Activated naive CD4-positive, alpha-beta T cell treated with anti-CD3 and anti-CD28 coated beads for 36 hours (primary cell): ENCODE results near the gene STK32C. TPM values are rescaled to one million over a fixed set of nuclear protein-coding genes. Genes with fewer than 3 reads are reported as not detected.

Experiments
- CTCF ChIA-PET: fragments of 350-600 bp; sonication (Branson Sonifier 250); formaldehyde crosslinking; loops from one replicate; lab custom pipeline; 2021; ENCODE audit warnings: antibody characterized with exemption; lab: Charles Lee
- DNase-seq: peaks from one replicate; pipeline ENCODE4 v3.0.0-alpha.2; 2020
- H3K27ac Mint-ChIP-seq: one replicate; pipeline ENCODE4 v1.8.0; 2021; ENCODE audit warnings: mild to moderate bottlenecking, mixed read lengths
- H3K27me3 Mint-ChIP-seq: one replicate; pipeline ENCODE4 v1.8.0; 2021; ENCODE audit warnings: low read depth, mixed read lengths
- H3K36me3 Mint-ChIP-seq: one replicate; pipeline ENCODE4 v1.8.0; 2021; ENCODE audit warnings: low read depth, mixed read lengths
- H3K4me1 Mint-ChIP-seq: one replicate; pipeline ENCODE4 v1.8.0; 2021; ENCODE audit warnings: low read depth, mixed read lengths
- H3K4me3 Mint-ChIP-seq: one replicate; pipeline ENCODE4 v1.8.0; 2021; ENCODE audit warnings: mild to moderate bottlenecking, moderate library complexity, mixed read lengths
- H3K9me3 Mint-ChIP-seq: one replicate; pipeline ENCODE4 v1.8.0; 2021; ENCODE audit warnings: mixed read lengths
- intact Hi-C: fragments of 100-400 bp; cut with micrococcal nuclease; formaldehyde crosslinking; loops from one replicate; pipeline ENCODE4 v1.15.1; 2023
- total RNA-seq, 2 experiments: library from RNA; stranded (reverse); gene quantifications; one replicate each; pipeline ENCODE4 v1.2.3, GENCODE V29; 2021

The STK32C gene
- total RNA-seq, 2 experiments from 2014 or later: 16.5 to 16.6 TPM

DNA sequence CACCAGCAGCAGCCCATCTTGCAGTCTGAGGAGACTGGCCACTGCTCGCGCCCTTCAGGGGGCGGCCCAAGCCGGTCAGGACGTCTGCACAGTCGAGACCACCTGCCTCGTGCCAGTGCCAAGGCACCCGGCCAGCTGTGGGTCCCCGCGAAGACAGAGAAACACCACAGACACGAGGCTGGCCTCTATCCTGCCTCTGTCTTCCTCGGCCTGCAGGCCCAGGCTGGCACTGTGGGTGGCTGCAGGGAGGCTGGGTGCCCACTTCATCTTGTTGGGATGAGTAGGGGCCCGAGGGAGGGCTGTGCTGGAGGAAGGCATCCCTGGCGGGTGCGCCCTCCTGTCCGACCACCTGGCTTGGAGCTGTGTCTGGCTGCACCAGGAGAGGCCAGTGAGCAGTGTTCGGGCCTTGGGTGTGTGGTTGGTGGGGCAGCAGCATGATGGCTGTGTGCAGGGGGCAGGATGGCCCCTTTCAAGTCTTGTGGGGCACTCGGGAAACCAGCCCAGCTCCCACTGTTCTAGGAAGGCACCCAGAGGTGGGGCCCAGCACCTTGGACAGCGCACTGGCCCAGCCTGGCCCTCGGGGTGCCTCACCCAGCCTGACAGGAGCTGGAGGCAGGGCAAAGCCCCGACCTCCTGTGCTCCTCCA lies 113.7 kb downstream of the STK32C start:
- Mint-ChIP-seq H3K27ac (no peak overlapping the region), H3K4me3 (no peak overlapping the region), H3K36me3 (no peaks in the 10 kb centered on the region), H3K27me3 (peaks cover 5% of the 10 kb centered on the region), H3K4me1 (no peaks in the 10 kb centered on the region), H3K9me3 (no peaks in the 10 kb centered on the region)
- intact Hi-C loops: no loop called here
- CTCF ChIA-PET: interaction anchor here (1.0 kb wide), 1 partner anchor 51 kb away, joined by 4 read pairs; no protein-coding TSS in a partner anchor
- DNase-seq: peak; percentile 45

GRCh38 chr10:132192991-132193665 lies 114.6 kb downstream of the STK32C start:
- Mint-ChIP-seq H3K4me1 (peaks cover 4% of the 10 kb centered on the region), H3K36me3 (no peaks in the 10 kb centered on the region), H3K4me3 (no peak overlapping the region), H3K27me3 (peaks cover 12% of the 10 kb centered on the region), H3K27ac (no peak overlapping the region), H3K9me3 (no peaks in the 10 kb centered on the region)
- CTCF ChIA-PET: interaction anchor here (1.0 kb wide), 1 partner anchor 50 kb away, joined by 4 read pairs; no protein-coding TSS in a partner anchor
- no peak for DNase-seq
- intact Hi-C loops: no loop called here

- Mint-ChIP-seq H3K36me3 (no peaks in the 10 kb centered on the region), H3K4me3 (no peak overlapping the region), H3K27ac (no peak overlapping the region), H3K4me1 (peaks cover 7% of the 10 kb centered on the region), H3K9me3 (no peaks in the 10 kb centered on the region), H3K27me3 (peaks cover 16% of the 10 kb centered on the region)
- intact Hi-C loops: no loop called here
- no peak for DNase-seq
- CTCF ChIA-PET: interaction anchor here (0.8 kb wide), 1 partner anchor 217 kb away, joined by 7 read pairs; no protein-coding TSS in a partner anchor
Measured at GRCh38 chr10:132192076-132192975, 115.4 kb downstream of the STK32C start.

DNA sequence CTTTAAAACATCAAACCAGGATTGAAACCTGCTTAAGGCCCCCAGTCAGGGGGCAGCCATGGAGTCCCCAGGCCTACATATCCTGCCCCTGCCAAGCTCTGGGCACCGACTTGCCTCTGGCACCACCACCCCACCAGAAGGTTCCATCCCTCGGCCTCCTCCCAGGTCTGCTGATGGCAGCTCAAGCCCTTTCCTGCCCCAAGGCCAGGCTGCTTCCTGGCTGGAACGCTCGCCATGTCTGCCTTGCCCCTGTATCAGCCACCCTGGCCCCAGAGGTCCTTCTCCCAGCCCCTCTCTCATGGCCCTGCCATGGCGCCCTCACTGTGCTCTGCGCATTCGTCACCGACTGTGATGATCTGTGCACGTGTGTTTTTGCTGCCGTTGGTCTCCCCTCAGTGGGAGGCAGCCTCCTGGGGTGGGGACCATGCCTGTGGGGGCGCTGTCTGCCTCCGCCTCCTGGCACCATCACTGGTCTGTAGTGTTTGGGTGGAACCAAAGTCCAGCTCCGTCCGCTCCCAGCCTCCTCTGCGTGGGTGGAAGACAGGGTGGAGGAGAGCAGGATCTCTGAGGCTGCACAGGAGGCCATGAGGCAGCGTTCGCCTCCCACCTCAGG lies 117.8 kb downstream of the STK32C start:
- no peaks in the 10 kb centered on the region for H3K9me3 Mint-ChIP-seq
- no peak overlapping the region for H3K4me3 Mint-ChIP-seq
- H3K4me1 Mint-ChIP-seq: peaks cover 8% of the 10 kb centered on the region

DNA sequence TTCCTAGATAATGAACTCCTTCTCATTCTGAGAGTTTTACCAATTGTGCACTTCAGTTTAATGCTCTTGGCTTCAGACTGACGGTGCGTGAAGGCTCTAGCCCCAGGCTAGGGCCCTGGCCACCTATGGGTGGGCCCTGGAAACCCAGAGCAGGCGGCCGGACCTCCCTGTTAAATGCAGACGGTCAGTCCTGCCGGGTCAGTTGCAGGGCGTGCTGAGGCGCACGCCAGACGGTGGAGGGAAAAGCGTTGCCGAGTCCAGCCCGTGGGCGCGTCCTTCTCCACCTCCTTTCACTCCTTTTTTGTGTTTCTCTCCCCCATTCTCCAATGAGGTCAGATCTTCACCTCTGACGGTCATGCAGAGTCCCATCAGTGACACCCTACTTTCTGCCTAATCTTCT lies 118.7 kb downstream of the STK32C start:
- Mint-ChIP-seq H3K9me3 (no peaks in the 10 kb centered on the region), H3K4me3 (no peak overlapping the region), H3K36me3 (no peaks in the 10 kb centered on the region), H3K27me3 (peaks cover 23% of the 10 kb centered on the region), H3K4me1 (peaks cover 11% of the 10 kb centered on the region), H3K27ac (no peak overlapping the region)
- DNase-seq: no peak
- intact Hi-C loops: no loop called here
- CTCF ChIA-PET: no interaction called here

More for the DNA sequence above, 117.8 kb downstream of the STK32C start:
- Mint-ChIP-seq H3K27me3 (peaks cover 20% of the 10 kb centered on the region), H3K36me3 (no peaks in the 10 kb centered on the region), H3K27ac (no peak overlapping the region)
- no peak for DNase-seq
- intact Hi-C loops: no loop called here
- CTCF ChIA-PET: no interaction called here

GRCh38 chr10:132188331-132188730 lies 119.4 kb downstream of the STK32C start:
- peak overlapping the region; percentile 47 for H3K4me3 Mint-ChIP-seq
- no peaks in the 10 kb centered on the region for H3K9me3 Mint-ChIP-seq
- H3K4me1 Mint-ChIP-seq: peaks cover 11% of the 10 kb centered on the region
- H3K27ac Mint-ChIP-seq: no peak overlapping the region
- no peak for DNase-seq
- H3K36me3 Mint-ChIP-seq: no peaks in the 10 kb centered on the region
- peaks cover 23% of the 10 kb centered on the region for H3K27me3 Mint-ChIP-seq
- CTCF ChIA-PET: interaction anchor here (0.5 kb wide), 1 partner anchor 448 kb away, joined by 3 read pairs; no protein-coding TSS in a partner anchor
- intact Hi-C loops: no loop called here

DNA sequence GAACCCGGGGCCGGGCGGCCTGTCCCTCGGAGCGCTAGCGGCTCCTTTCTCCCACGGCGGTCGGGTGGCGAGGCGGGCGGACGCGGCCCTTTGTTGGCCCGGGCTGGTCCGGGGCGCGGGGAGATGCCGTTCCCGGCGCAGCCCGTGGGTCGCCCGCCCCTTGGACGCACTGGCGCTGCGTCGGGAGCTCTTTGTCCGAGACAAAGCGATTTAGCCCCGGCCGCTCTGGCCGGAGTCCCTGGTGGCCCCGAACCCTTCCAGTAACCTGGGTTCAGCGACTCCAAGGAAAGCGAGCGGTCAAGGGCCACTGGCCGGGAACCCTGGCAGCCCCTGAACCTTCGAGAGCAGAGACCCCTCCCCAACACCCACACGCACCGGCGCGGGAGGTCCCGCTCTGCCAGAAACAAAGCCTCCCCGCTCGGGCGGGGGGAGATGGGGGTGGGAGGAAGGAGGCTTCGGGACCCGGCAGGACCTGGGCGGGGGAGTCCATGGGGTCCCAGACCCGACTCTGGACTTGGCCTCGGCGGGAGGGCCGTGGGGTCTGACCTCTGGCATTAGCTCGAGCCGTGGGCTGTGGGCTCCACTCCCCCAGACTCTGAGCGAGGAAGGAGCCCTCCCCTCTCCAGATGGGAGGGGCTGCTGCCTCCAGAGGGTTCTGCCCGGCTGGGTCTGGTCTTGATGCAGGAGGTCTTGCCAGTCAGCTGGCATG lies 120.2 kb downstream of the STK32C start:
- H3K27ac Mint-ChIP-seq: no peak overlapping the region

GRCh38 chr10:132186488-132187429 lies 121.0 kb downstream of the STK32C start, which contains the start of gene DPYSL4:
DPYSL4 (plus strand) TSS chr10:132186948; CDS start chr10:132187064, 116 bp downstream.
- H3K27me3 Mint-ChIP-seq: peaks cover 23% of the 10 kb centered on the region
- no peaks in the 10 kb centered on the region for H3K36me3 Mint-ChIP-seq
- H3K4me3 Mint-ChIP-seq: peak within 1 kb of the TSS; percentile 47
- no peak for DNase-seq
- H3K9me3 Mint-ChIP-seq: no peaks in the 10 kb centered on the region
- no peak within 1 kb of the TSS for H3K27ac Mint-ChIP-seq
- peaks cover 11% of the 10 kb centered on the region for H3K4me1 Mint-ChIP-seq
- intact Hi-C loops: loop anchor here (2.0 kb wide), 1 partner anchor 122 kb away; no protein-coding TSS in a partner anchor
- CTCF ChIA-PET: no interaction called here

More for the DNA sequence above, 120.2 kb downstream of the STK32C start:
- Mint-ChIP-seq H3K27me3 (peaks cover 23% of the 10 kb centered on the region), H3K4me1 (peaks cover 11% of the 10 kb centered on the region), H3K9me3 (no peaks in the 10 kb centered on the region), H3K4me3 (peak overlapping the region; percentile 47), H3K36me3 (no peaks in the 10 kb centered on the region)
- no peak for DNase-seq
- intact Hi-C loops: loop anchor here (2.0 kb wide), 1 partner anchor 121 kb away; no protein-coding TSS in a partner anchor
- CTCF ChIA-PET: no interaction called here

- CTCF ChIA-PET: no interaction called here
- H3K27ac Mint-ChIP-seq: no peak overlapping the region
- peak; percentile 63 for DNase-seq
- H3K27me3 Mint-ChIP-seq: peaks cover 23% of the 10 kb centered on the region
- intact Hi-C loops: loop anchor here (2.0 kb wide), 1 partner anchor 123 kb away; no protein-coding TSS in a partner anchor
- H3K9me3 Mint-ChIP-seq: no peaks in the 10 kb centered on the region
- peaks cover 11% of the 10 kb centered on the region for H3K4me1 Mint-ChIP-seq
- H3K4me3 Mint-ChIP-seq: peak overlapping the region; percentile 4
- no peaks in the 10 kb centered on the region for H3K36me3 Mint-ChIP-seq
Measured at GRCh38 chr10:132185601-132186487, 121.9 kb downstream of the STK32C start.
